Glutamatergic neuron (in vitro differentiated cells): ENCODE measurements around the gene ZNF335. TPM values are rescaled to one million over a fixed set of nuclear protein-coding genes. Genes with fewer than 3 reads are reported as not detected.

Source experiments
- DNase-seq: peaks from one replicate; pipeline ENCODE4 v3.0.0; 2022
- H3K27ac Mint-ChIP-seq: one replicate; pipeline ENCODE4 v1.8.0; 2020; ENCODE audit warnings: mild to moderate bottlenecking, mixed read lengths, inconsistent platforms; ENCODE audit not compliant: unreplicated experiment
- H3K27me3 Mint-ChIP-seq: one replicate; pipeline ENCODE4 v1.8.0; 2020; ENCODE audit warnings: mild to moderate bottlenecking, moderate library complexity, mixed read lengths, inconsistent platforms; ENCODE audit not compliant: unreplicated experiment
- H3K36me3 Mint-ChIP-seq: one replicate; pipeline ENCODE4 v1.8.0; 2020; ENCODE audit warnings: mild to moderate bottlenecking, mixed read lengths, inconsistent platforms; ENCODE audit not compliant: unreplicated experiment
- H3K4me1 Mint-ChIP-seq: one replicate; pipeline ENCODE4 v1.8.0; 2020; ENCODE audit warnings: mild to moderate bottlenecking, low read depth, mixed read lengths, inconsistent platforms; ENCODE audit not compliant: unreplicated experiment
- H3K4me3 Mint-ChIP-seq: one replicate; pipeline ENCODE4 v1.8.0; 2020; ENCODE audit warnings: mild to moderate bottlenecking, mixed read lengths, inconsistent platforms; ENCODE audit not compliant: unreplicated experiment
- H3K9me3 Mint-ChIP-seq: one replicate; pipeline ENCODE4 v1.8.0; 2020; ENCODE audit warnings: mild to moderate bottlenecking, moderate library complexity, mixed read lengths, inconsistent platforms; ENCODE audit not compliant: unreplicated experiment
- CTCF ChIP-seq: fragments of 200-600 bp; sonication (generic); IDR thresholded peaks from one replicate; pipeline ENCODE4 v1.5.0; 2021; ENCODE audit not compliant: partially characterized antibody, unreplicated experiment
- total RNA-seq: library from RNA; stranded (reverse); fragmentation: NEBNext Ultra II Directional; extraction: Animal tissue kit (Norgen Biotek cat#: 25700); gene quantifications from one replicate; pipeline ENCODE4 v1.2.1, GENCODE V29; 2021; ENCODE audit not compliant: unreplicated experiment

Gene ZNF335
- total RNA-seq, 1 donor from 2014 or later, result 23.1 TPM

GRCh38 chr20:45951925-45952834 is 19.8 kb downstream of the ZNF335 start:
- DNase-seq, result no peak
- Mint-ChIP-seq H3K9me3 (peaks cover 11% of the 10 kb centered on the region), H3K36me3 (no peaks in the 10 kb centered on the region), H3K4me1 (no peaks in the 10 kb centered on the region), H3K4me3 (no peak overlapping the region), H3K27ac (no peak overlapping the region), H3K27me3 (peaks cover 2% of the 10 kb centered on the region)
- no peak for TF ChIP-seq CTCF

GRCh38 chr20:45950330-45950646 is 21.7 kb downstream of the ZNF335 start:
- H3K9me3 Mint-ChIP-seq, result peaks cover 11% of the 10 kb centered on the region
- no peak overlapping the region for H3K27ac Mint-ChIP-seq
- no peak for TF ChIP-seq CTCF
- H3K27me3 Mint-ChIP-seq, result peaks cover 2% of the 10 kb centered on the region
- H3K4me1 Mint-ChIP-seq, result no peaks in the 10 kb centered on the region
- H3K36me3 Mint-ChIP-seq, result no peaks in the 10 kb centered on the region
- DNase-seq, result no peak
- no peak overlapping the region for H3K4me3 Mint-ChIP-seq

- no peaks in the 10 kb centered on the region for H3K4me1 Mint-ChIP-seq
- no peak overlapping the region for H3K27ac Mint-ChIP-seq
- no peaks in the 10 kb centered on the region for H3K36me3 Mint-ChIP-seq
- TF ChIP-seq CTCF, result no peak
- no peak for DNase-seq
- H3K4me3 Mint-ChIP-seq, result no peak overlapping the region
- H3K9me3 Mint-ChIP-seq, result peaks cover 11% of the 10 kb centered on the region
- peaks cover 2% of the 10 kb centered on the region for H3K27me3 Mint-ChIP-seq
These were observed 22.3 kb downstream of the ZNF335 start for GRCh38 chr20:45949542-45950329.

- Mint-ChIP-seq H3K36me3 (no peaks in the 10 kb centered on the region), H3K27ac (no peak overlapping the region), H3K27me3 (peaks cover 2% of the 10 kb centered on the region), H3K9me3 (peaks cover 11% of the 10 kb centered on the region), H3K4me1 (no peaks in the 10 kb centered on the region), H3K4me3 (no peak overlapping the region)
- DNase-seq, result no peak
- TF ChIP-seq CTCF, result no peak
These were observed 23.1 kb downstream of the ZNF335 start for GRCh38 chr20:45948742-45949541.
